Kidney (tissue), 11 donors: ENCODE results near the gene WASHC2C. TPM values are rescaled to one million over a fixed set of nuclear protein-coding genes. Genes with fewer than 3 reads are reported as not detected.
A peak's percentile ranks its signal among the peaks of the same experiment; 100 is the strongest.
"Not testable (repeated sequence)": the region's sequence is repeated elsewhere in the genome, so short reads cannot be mapped to it uniquely, and the experiment has no call there.

Experiments
- DNase-seq, 5 donors: peaks; one replicate each; pipeline ENCODE4 v3.0.0-alpha.2; 2013 to 2020
- FAIRE-seq: peaks from 2 replicates; lab custom pipeline; 2012; peaks lifted over from hg19 to GRCh38; lab: Jason Lieb, UNC
- H3K27ac ChIP-seq, 2 donors: one replicate each; pipeline ENCODE4 v1.7.0; 2013; ENCODE audit warnings: low read depth in 2 of 2, low read length in 2 of 2, inconsistent platforms in 1 of 2
- H3K27me3 ChIP-seq: one replicate; pipeline ENCODE4 v1.7.1; 2013; ENCODE audit warnings: low read length, inconsistent platforms; ENCODE audit not compliant: control insufficient read depth, insufficient read depth
- H3K36me3 ChIP-seq, 3 donors: one replicate each; pipeline versions ENCODE4 v1.7.0 to v1.7.1; 2013; ENCODE audit warnings: low read length in 3 of 3, control low read depth in 1 of 3, inconsistent platforms in 1 of 3; ENCODE audit not compliant: insufficient read depth in 3 of 3, control insufficient read depth in 2 of 3
- H3K4me1 ChIP-seq, 3 donors: one replicate each; pipeline versions ENCODE4 v1.7.0 to v1.7.1; 2013; ENCODE audit warnings: low read length in 3 of 3, inconsistent platforms in 1 of 3, low read depth in 1 of 3; ENCODE audit not compliant: control insufficient read depth in 2 of 3, insufficient read depth in 2 of 3
- H3K4me3 ChIP-seq, 3 donors: one replicate each; pipeline versions ENCODE4 v1.7.0 to v1.8.1; 2013; ENCODE audit warnings: low read length in 3 of 3, control low read depth in 1 of 3, inconsistent platforms in 1 of 3
- H3K9ac ChIP-seq, 3 donors: one replicate each; pipeline versions ENCODE4 v1.7.0 to v1.7.1; 2013; ENCODE audit warnings: low read length in 3 of 3, control low read depth in 1 of 3, inconsistent platforms in 1 of 3
- H3K9me3 ChIP-seq, 3 donors: one replicate each; pipeline versions ENCODE4 v1.7.0 to v1.7.1; 2013; ENCODE audit warnings: low read length in 3 of 3, control low read depth in 1 of 3, inconsistent platforms in 1 of 3; ENCODE audit not compliant: control insufficient read depth in 2 of 3, insufficient read depth in 1 of 3
- intact Hi-C: fragments of 100-400 bp; cut with DNase I; formaldehyde crosslinking; loops from one replicate; pipeline ENCODE4 v1.11.1; 2022
- polyA plus RNA-seq: library from polyadenylated mRNA; stranded (reverse); fragments of 350-450 nt; fragmentation: Illumina TruSeq; extraction: RNeasy Lipid Tissue Mini Kit (QIAGEN cat#74804); gene quantifications from one replicate; pipeline ENCODE4 v1.2.3, GENCODE V29; 2014; ENCODE audit warnings: low read depth, low replicate concordance; ENCODE audit not compliant: insufficient read depth
- total RNA-seq: library from RNA; stranded (reverse); fragmentation: NEBNext Ultra II Directional; extraction: Animal tissue kit (Norgen Biotek cat#: 25700); gene quantifications from one replicate; pipeline ENCODE4 v1.2.1, GENCODE V29; 2021
- donor health status: control.
- donor health status: control.
- donor health status: DM: yes; HTN: yes; CAD: no.
- donor health status: Normal renal cell carcinoma (clear cell type).

WASHC2C gene
- total and polyA plus RNA-seq, 2 donors from 2014 or later, result 17.4 to 47.0 TPM

- H3K4me1 ChIP-seq, H3K9ac ChIP-seq, intact Hi-C loops, H3K4me3 ChIP-seq, H3K27ac ChIP-seq, H3K27me3 ChIP-seq, H3K36me3 ChIP-seq, H3K9me3 ChIP-seq, DNase-seq, FAIRE-seq: not testable (repeated sequence)
These were observed 5.6 kb upstream of the WASHC2C start for GRCh38 chr10:45721503-45721902.

DNA sequence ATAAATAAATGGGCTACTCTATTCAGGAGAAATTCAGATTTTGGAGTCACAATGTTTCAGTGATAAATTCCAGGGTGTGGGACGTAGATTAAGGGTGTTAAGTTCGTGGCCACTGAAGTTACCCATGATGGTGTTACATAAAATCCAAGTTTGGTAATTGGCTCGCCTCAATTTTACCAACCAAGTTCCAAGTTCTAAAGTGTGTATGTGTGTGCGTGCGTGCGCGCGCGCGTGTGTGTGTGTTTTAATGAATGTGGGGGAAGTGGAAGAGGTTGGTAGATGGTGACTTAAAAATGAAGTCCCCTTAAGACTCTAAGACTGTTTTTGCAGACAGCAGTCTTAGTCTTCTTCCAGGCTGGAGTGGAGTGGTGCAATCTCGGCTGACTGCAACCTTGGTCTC lies 3.2 kb upstream of the WASHC2C start:
- not testable (repeated sequence) for H3K9ac ChIP-seq, DNase-seq, FAIRE-seq

GRCh38 chr10:45727421-45727965 lies 427 bp downstream of the WASHC2C start:
- H3K4me1 ChIP-seq, H3K9ac ChIP-seq, intact Hi-C loops, H3K27me3 ChIP-seq, DNase-seq, H3K9me3 ChIP-seq, H3K36me3 ChIP-seq, FAIRE-seq: not testable (repeated sequence)
- Histone ChIP-seq H3K27ac (peak overlapping the region; percentile 47 to 71), H3K4me3 (peak overlapping the region; percentile 3 to 66 (median 39))

More for the DNA sequence above, 3.2 kb upstream of the WASHC2C start:
- H3K36me3 ChIP-seq, H3K27ac ChIP-seq, H3K27me3 ChIP-seq, H3K4me1 ChIP-seq, H3K4me3 ChIP-seq, H3K9me3 ChIP-seq, intact Hi-C loops: not testable (repeated sequence)

DNA sequence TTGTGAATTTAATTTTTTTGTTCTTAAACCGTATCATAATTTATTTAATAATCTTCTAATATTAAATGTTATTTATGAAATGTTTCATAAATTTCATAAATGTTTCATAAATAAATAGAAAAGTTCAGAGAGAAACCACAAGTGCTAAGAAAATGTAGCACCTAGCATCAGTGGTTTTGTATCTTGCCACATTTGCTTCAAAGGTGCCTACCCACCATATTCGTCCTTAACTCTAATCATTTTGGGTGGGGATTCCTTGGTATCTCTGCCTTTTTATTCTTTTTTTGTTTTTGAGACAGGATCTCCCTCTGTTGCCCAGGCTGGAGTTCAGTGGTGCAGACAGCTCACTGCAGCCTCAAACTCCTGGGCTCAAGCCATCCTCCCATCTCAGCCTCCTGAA lies 7.4 kb downstream of the WASHC2C start:
- H3K9ac ChIP-seq, H3K4me3 ChIP-seq, H3K36me3 ChIP-seq, H3K27ac ChIP-seq, H3K27me3 ChIP-seq, intact Hi-C loops, H3K9me3 ChIP-seq, H3K4me1 ChIP-seq, DNase-seq: not testable (repeated sequence)
- FAIRE-seq, result peak; percentile 72

- intact Hi-C loops, H3K36me3 ChIP-seq, H3K27ac ChIP-seq, FAIRE-seq, H3K27me3 ChIP-seq, H3K4me3 ChIP-seq, H3K9ac ChIP-seq, H3K9me3 ChIP-seq, DNase-seq, H3K4me1 ChIP-seq: not testable (repeated sequence)
These were observed 7.8 kb downstream of the WASHC2C start for GRCh38 chr10:45734867-45735266.

DNA sequence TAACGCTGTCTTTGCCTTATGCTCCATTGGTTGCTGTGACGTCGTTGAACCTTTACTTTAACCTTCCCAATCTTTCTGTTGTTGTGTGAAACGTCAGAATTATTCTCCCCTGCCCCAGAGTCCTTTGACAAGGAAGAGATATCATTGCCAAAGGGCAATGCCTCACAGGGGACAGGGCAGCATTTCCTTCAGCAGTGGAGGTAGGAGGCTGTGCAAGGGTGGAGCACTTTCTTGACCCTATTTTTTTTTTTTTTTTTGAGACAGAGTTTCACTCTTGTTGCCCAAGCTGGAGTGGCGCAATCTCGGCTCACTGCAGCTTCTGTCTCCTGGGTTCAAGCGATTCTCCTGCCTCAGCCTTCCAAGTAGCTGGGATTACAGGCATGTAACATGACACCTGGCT lies 14.5 kb downstream of the WASHC2C start:
- H3K9ac ChIP-seq, H3K4me3 ChIP-seq, H3K27me3 ChIP-seq, H3K36me3 ChIP-seq, H3K9me3 ChIP-seq, DNase-seq, intact Hi-C loops, H3K27ac ChIP-seq, FAIRE-seq, H3K4me1 ChIP-seq: not testable (repeated sequence)

DNA sequence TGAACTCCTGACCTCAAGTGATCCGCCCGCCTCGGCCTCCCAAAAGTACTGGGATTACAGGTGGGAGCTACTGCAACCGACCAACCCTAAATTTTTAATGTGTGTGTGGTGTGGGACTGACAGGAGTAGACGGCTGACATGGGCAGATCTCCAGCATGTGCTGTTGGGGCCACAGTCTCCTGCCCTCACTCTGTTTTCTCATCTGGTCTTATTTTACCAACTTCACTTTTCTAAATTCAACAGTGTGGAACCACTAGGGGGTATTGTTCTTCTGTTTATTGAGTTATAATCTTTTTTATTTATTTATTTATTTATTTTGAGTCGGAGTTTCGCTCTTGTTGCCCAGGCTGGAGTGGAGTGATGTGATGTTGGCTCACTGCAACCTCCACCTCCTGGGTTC lies 14.9 kb downstream of the WASHC2C start:
- H3K9me3 ChIP-seq, H3K36me3 ChIP-seq, DNase-seq, intact Hi-C loops, FAIRE-seq, H3K27me3 ChIP-seq, H3K4me1 ChIP-seq, H3K9ac ChIP-seq, H3K27ac ChIP-seq, H3K4me3 ChIP-seq: not testable (repeated sequence)

DNA sequence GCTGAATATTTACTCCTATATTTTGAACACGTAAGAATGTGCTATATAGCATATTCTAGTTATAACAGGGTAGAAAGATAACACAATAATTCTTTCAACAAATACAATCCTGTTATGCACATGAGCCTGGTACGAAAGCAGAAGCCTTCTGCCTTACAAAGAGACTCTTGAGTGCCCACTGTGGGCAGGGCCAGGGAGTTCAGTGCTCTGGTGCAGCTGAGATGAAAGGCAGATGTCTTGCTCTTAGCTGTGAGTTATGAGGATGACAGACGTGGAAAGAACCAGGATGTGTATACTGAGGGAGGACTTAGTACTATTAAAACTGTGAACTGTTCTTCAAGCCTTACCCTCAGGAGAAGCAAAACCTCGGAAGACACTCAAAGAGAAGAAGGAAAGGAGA lies 24.1 kb downstream of the WASHC2C start:
- H3K9ac ChIP-seq, H3K36me3 ChIP-seq, DNase-seq, intact Hi-C loops, H3K27me3 ChIP-seq, H3K27ac ChIP-seq, H3K9me3 ChIP-seq, H3K4me3 ChIP-seq, FAIRE-seq, H3K4me1 ChIP-seq: not testable (repeated sequence)
